Amygdala (tissue), 56 donors: ENCODE measurements around the gene EIF4G2.
A peak's percentile ranks its signal among the peaks of the same experiment; 100 is the strongest.
"Not testable (repeated sequence)": the region's sequence is repeated elsewhere in the genome, so short reads cannot be mapped to it uniquely, and the experiment has no call there.

Experiments
- DNase-seq, 56 donors: peaks; one replicate each; lab custom pipeline; 2025; lab: John Stamatoyannopoulos, UW

EIF4G2 gene

DNA sequence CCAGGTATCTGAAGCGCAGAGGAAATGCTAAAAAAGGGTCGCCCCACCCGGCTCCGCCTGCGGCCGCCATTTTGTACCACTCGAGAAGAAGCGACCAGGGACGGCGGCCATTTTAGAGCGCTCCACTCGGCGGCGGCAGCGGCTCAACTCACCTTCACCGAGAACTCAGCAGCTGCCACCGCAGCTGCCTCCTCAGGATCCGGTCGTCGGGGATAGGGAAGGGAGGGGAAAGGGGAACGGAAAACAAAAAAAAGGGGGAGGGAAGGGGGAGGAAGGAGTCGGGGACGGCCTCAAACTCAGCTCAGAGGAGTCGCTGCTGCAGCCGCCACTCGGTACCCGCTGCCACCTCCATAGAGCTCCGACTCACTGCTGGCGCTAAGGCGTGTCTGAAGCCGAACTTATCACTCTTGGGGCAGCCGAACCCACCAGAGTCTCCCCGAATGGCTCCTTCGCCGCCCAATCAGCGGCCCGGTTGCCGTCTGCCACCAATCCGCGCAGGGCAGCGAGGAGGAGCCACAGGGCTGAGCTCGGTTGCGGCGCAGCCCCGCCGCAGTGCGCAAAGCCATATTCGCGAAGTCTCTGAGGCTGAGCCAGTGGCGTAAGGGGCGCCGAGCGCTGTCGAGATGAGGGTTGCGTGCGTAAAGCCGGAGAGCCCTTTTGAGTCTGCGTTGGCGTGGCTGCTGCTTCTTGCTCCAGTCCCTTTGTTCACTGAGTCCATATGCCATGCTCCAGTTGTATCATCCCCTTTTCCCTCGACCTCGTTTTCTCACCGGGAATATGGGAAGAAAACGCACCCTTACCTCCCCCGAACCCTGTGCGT, at the start of gene EIF4G2:
EIF4G2 (minus strand) TSS at position 374 of the 820 bp plus-strand sequence.
- peak; percentile 84 to 100 (median 98) for DNase-seq

DNA sequence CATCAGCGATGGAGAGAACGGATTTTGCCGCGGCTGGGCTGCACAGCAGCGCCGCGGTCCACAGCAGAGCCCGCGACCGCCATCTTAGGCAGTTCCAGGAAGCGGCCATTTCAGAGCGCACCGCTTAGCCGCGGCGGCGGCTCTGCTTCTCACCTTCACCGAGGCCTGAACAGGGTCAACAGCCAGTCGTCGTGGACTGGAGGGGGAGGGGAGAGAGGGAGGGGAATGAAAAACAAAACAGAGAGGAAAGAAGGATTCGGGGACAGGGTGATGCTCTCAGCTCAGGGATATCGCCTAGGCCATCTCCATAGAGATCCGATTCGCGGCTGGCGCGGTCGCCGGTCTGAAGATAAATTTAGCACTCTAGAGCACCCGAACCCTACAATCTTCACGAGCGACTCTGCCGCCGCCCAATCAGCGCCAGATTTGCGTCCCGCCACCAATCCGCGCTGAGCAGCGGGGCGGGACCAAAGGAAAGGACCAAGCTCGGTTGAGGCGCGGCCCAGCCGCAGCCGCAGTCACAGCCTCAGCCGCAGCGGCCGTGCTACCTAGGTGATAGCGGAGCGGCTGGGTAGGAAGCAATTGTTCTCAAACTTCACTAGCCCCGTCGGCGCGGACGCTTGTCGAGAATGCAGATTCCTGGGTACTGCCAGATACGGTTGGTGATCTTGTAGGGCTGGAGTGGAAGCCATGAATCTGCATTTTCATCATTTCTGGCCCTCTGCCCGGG, 49.1 kb upstream of the EIF4G2 start, which contains the start of gene ZBED5:
ZBED5 (minus strand) TSS at position 345 of the 730 bp plus-strand sequence. CDS start 3,108 bp downstream, outside the sequence.
- DNase-seq = peak; percentile 76 to 99 (median 96)

DNA sequence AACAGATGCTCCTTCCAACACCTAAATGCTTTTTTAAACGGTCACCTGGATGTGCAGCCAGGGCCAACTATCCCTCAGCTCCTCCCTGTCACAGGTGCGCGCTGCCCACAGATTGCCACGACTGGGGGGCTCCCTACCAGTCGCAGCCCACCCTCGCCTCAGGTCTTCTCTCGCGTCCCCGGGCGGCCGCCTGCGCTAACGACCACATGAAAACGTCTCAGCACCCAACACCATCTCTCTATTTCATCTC, 48.7 kb upstream of the EIF4G2 start:
- DNase-seq = peak in 8 of 56 donors; percentile 30 to 73 (median 56)

DNA sequence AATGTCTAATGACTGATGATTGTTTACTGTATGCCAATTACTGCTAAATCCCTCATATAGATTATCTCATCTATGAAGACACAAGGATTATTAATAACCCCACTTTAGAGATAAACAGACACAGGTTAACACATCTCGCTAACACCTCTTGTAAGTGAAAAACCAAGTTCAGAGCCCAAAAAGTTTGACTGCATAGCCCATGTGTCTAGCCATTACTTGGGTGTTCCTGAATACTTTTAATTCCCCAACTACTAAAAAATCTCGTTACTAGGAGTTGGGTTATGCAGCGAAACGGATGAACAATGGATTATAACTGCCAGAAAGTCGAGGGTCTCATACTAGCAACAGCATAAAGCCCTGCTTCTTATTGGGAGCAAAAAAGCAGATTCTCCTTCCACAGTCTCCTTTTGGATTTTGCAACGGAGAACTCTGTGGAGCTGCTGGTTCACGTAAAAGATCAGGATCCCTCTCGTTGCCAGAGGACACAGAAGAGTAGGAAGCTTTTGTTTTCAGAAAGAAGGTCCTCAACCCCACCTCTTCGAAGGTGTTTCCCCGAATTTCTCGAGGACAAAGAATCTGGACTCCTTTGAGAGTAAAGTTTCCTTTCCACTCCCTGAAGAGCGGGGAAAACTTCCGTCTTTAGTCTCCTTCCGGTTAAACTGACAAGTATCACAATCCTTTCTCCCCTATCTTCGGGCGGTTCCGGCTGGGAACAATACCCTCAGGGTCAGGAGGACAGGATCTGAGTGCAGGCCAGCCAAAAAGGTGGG, 48.1 kb upstream of the EIF4G2 start:
- DNase-seq = peak in 10 of 56 donors; percentile 4 to 63 (median 48)

DNA sequence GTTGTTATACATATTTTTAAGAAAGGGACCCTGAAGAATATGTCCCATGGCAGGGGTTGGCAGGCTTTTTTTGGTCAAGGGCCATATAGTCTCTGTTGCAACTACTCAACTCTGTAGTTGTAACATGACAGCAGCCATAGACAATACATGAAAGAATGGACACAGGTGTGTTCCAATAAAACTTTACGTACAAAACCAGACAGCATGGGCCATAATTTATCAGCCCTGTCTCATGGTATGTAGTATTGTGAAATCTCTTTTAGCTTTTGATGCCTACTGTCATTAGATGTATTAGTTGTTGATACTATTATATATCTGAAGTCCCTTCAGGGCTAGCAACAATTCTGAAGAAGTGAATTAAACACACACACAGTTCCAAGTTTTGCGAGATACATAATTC, 46.6 kb upstream of the EIF4G2 start:
- DNase-seq = no peak

- DNase-seq = no peak
Measured at GRCh38 chr11:10847960-10848860, 39.5 kb upstream of the EIF4G2 start.

GRCh38 chr11:10846660-10847059, 37.9 kb upstream of the EIF4G2 start:
- DNase-seq = no peak

DNA sequence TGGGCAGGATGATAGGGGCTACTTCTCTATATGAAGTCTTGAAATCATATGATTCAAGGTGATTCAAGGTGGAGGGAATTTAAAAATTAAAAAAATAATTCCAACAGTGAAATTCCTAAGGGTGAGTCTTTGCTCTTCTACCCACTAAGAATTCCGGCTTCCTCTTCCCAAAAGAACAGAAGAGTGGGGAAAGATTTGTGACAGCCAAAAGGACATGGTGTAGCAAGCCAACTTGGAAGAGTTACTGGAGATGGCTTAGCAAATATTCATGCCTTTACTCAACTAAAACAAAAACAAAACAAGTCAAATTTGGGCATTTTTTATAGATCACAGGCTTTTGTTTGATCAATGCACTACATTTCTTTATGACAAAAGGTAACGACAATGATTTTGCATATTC, 36.9 kb upstream of the EIF4G2 start:
- DNase-seq = no peak

DNA sequence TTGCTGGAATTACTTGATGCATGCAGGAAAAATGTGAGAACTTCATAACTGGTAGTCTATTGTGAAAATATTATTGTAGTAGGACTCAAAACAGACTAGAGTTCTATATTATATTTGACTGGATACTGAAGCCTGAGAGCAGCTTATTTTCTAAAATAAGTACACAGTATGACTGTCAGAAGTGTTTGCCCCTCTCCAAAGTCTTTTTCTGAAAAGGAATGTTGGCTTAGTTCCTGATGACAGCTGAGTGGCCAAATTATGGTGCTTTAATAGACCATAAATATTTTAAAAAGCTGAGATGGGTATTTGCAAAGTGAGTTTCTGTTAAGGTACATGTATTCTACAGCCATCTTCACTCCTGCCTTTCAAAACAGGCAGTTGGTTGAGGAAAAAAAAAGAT, 36.1 kb upstream of the EIF4G2 start:
- no peak for DNase-seq

DNA sequence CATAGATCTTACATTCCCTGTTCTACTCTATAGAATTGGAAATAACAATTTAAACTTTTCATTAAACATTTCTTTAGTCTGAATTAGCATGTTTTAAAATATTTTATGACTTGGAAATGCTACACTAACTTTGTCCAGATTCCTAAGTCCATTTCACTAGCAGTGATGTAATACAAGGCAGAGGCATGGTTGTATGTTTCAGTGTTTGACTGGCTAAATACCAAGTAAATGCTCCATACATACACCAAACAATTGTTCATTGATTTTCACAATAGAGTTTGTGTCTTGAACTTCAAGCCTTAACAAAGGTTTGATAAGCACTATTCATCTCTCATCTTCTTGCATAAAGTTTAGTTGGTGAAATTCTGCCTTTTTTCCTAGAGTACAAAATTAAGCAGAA, 35.6 kb upstream of the EIF4G2 start:
- DNase-seq = no peak

- no peak for DNase-seq
Measured at GRCh38 chr11:10838881-10839280, 30.2 kb upstream of the EIF4G2 start.

GRCh38 chr11:10838083-10838482, 29.4 kb upstream of the EIF4G2 start:
- DNase-seq = no peak

DNA sequence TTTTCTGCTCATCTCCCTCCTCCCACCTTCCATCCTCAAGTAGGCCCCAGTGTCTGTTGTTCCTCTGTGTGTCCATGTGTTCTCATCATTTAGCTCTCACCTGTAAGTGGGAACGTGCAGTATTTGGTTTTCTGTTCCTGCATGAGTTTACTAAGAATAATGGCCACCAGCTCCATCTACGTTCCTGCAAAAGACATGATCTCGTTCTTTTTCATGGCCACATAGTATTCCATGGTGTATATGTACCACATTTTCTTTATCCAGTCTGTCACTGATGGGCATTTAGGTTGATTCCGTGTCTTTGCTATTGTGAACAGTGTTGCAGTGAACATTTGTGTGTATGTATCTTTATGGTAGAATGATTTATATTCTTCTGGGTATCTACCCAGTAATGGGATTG, 28.2 kb upstream of the EIF4G2 start:
- DNase-seq = not testable (repeated sequence)

DNA sequence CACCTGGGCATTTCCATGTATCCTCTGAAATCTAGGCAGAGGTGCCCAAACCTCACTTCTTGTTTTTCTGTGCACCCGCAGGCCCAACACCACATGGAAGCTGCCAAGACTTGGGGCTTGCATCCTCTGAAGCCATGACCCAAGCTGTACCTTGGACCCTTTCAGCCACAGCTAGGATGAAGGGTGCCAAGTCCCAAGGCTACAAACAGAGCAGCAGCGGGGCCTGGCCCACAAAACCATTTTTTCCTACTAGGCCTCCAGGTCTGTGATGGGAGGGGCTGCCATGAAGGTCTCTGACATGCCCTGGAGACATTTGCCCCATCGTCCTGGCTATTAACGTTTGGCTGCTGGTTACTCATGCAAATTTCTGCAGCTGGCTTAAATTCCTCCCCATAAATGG, 20.4 kb upstream of the EIF4G2 start:
- no peak for DNase-seq

GRCh38 chr11:10828402-10828801, 19.7 kb upstream of the EIF4G2 start:
- no peak for DNase-seq

GRCh38 chr11:10824888-10825287, 16.2 kb upstream of the EIF4G2 start:
- DNase-seq = no peak

- no peak for DNase-seq
Measured at GRCh38 chr11:10823152-10823579, 14.4 kb upstream of the EIF4G2 start.

DNA sequence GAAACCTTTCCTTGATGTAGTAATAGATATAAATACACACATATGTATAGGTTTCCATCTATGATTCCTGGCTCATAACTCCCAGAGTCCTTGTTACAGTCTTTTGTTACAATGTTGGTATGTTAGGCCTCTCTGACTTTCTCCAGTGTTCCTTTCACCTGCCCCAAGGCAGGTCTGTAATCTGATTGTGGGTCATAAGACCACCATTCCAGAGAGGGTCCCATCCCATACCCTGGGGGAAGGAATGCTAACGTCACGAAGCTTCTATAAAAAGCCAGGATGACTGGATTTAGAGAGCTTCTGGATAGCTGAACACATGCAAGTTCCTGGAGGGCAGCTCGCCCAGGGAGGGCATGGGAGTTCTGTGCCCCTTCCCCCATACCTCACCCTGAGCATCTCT, 13.8 kb upstream of the EIF4G2 start:
- not testable (repeated sequence) for DNase-seq

- DNase-seq = no peak
Measured at GRCh38 chr11:10818594-10818993, 9.9 kb upstream of the EIF4G2 start.

DNA sequence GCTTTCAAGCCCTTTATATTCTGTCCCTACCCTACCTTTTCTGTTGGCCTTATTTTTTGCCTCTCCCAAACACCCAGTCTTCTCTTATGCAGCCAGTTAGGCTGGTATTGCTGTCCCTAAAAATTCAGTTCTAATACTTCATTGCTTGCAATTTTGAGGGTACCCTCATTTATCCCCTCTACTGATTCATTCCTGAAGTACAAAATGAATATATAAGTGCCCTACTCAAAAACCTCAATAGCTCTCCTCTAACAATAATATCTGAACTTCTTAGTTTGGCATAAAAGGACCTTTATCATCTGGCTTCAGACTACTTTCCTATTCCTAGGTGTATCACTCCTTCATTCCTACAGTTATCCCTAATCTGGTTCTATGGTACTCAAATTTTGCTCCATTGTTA, 5.2 kb upstream of the EIF4G2 start:
- no peak for DNase-seq
